NCI-H460 (cell line): ENCODE results near the gene CGB3. TPM values are rescaled to one million over a fixed set of nuclear protein-coding genes. Genes with fewer than 3 reads are reported as not detected.
"Not testable (repeated sequence)": the region's sequence is repeated elsewhere in the genome, so short reads cannot be mapped to it uniquely, and the experiment has no call there.

ENCODE experiments used
- DNase-seq: peaks from one replicate; pipeline ENCODE4 v3.0.0-alpha.2; 2016; ENCODE audit warnings: low read depth; ENCODE audit errors: extremely low read depth
- total RNA-seq: library from RNA; depleted of rRNA; stranded (reverse); fragments of >200 nt; shearing (Covaris generic); gene quantifications from 2 replicates; pipeline ENCODE4 v1.2.3, GENCODE V29; 2014

Gene CGB3
- total RNA-seq, 1 experiment from 2014 or later = not detected

DNA sequence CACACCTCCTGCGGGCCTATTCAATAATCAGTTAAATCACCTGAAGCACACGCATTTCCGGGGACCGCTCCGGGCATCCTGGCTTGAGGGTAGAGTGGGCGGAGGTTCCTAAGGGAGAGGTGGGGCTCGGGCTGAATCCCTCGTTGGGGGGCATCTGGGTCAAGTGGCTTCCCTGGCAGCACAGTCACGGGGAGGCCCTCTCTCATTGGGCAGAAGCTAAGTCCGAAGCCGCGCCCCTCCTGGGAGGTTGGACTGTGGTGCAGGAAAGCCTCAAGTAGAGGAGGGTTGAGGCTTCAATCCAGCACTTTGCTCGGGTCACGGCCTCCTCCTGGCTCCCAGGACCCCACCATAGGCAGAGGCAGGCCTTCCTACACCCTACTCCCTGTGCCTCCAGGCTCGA lies 19.4 kb upstream of the CGB3 start, which contains the start of gene CGB5:
TSS of gene CGB5 (plus strand) at position 301 of the 400 bp plus-strand sequence. CDS start 362 bp downstream, outside the sequence.
- DNase-seq = not testable (repeated sequence)

DNA sequence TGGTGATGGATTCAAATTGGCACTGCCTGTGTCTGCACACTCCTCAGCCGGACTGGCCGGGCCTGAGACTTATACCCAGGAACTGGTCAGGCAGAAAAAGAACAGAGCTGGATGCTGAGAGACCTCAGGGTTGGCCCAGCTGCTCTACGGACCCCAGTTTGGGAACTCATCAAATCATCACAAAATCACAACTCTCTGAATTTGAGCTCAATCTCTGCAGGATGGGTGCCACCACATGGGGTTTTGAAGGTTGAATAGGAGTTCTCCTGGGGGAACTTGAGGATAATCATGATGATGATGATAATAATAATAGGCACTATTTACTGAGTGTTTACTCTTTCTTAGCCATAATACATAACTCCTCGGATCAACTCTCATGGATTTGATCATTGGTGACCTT lies 18.5 kb upstream of the CGB3 start:
- DNase-seq = not testable (repeated sequence)

DNA sequence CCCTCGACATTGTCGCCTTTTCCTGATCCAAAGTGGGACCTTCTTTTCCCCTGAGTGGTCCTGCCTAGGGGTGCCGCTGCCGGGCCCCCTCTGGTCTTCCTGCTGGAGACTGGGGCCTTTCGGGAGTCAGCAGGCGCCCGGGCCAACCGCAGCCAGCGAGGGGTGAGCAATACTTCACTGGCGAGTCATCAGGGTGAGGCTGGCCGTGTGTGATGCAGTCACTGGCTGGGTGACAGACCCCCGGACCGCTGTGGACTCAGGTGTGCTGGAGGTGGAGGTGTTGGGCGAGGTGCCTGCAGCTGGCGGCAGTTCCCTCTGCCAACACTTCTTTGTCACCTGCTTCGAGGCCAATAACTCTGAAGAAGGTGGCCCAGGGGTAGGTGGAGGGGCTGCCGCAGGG lies 18.0 kb upstream of the CGB3 start:
- DNase-seq = no peak

DNA sequence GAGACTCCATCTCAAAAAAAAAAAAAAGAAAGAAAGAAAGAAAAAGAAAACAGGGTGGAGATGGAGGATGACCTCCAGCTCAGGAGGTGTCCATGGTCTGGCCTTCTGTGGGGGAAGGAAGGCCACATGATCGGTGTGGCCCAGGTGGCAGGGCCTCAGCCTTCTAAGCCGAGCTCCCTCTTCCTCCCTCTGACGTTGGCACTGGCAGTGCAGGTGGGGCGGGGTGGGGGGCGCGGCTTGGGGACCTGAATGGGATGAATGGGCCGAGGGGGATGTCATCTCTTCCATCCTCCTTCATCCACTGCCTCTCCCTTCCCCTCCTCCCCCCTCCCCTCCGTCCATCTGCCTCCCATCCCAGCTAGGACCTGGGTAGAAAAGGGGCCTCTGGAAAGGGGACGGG lies 15.6 kb upstream of the CGB3 start:
- not testable (repeated sequence) for DNase-seq

DNA sequence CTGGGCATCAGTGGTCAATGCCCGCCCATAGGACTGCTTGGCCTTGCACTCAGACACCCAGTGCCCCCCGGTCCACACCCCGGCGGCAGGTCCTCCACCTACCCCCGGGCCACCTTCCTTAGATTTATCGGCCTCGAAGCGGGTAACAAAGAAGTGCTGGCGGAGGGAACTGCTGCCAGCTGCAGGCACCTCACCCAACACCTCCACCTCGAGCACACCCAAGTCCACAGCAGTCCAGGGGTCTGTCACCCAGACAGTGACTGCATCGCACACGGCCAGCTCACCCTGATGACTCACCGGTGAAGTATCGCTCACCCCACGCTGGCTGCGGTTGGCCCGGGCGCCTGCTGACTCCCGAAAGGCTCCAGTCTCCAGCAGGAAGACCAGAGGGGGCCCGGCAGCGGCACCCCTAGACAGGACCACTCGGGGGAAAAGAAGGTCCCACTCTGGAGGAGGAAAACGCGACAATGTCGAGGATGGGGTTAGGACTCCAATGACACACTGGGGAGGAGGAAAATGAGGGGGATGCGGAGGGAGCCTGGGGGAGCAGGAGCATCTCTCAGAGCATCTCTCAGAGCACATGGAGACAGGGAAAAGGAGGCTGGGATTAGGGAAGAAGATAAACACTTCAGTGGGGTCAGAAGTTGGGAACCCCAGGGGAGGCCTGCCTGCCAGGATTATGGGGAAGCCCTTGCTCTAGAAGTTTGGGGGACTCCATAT lies 14.6 kb upstream of the CGB3 start:
- not testable (repeated sequence) for DNase-seq

DNA sequence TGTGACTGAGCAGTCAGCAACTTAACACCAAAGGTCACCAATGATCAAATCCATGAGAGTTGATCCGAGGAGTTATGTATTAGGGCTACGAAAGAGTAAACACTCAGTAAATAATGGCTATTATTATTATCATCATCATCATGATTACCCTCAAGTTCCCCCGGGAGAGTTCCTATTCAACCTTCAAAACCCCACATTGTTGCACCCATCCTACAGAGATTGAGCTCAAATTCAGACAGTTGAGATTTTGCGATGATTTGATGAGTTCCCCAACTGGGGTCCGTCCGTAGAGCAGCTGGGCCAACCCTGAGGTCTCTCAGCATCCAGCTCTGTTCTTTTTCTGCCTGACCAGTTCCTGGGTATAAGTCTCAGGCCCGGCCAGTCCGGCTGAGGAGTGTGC lies 14.0 kb upstream of the CGB3 start:
- not testable (repeated sequence) for DNase-seq

DNA sequence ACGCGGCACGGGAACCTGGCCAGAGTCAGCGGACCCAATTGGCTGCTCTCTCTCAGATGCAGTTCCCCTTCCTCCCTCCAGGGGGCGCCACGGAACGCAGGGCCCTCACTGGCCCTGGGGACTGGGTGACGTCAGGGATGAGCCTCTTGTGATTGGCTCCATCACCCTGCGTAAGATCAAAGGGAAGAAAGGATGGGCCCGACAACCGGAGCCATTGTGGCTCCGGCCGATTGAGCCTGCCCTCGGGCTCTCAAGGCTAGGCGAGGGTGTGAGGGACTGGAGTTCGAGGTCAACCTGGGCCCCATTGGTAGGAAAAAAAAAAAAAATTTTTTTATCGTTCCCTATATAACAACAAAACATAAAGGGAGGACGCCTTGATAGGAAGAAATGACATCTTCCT lies 12.7 kb upstream of the CGB3 start, which contains the start of gene CGB1:
TSS of gene CGB1 (minus strand) at position 81 of the 400 bp plus-strand sequence. CDS start 184 bp downstream, outside the sequence.
- peak; percentile 26 for DNase-seq

DNA sequence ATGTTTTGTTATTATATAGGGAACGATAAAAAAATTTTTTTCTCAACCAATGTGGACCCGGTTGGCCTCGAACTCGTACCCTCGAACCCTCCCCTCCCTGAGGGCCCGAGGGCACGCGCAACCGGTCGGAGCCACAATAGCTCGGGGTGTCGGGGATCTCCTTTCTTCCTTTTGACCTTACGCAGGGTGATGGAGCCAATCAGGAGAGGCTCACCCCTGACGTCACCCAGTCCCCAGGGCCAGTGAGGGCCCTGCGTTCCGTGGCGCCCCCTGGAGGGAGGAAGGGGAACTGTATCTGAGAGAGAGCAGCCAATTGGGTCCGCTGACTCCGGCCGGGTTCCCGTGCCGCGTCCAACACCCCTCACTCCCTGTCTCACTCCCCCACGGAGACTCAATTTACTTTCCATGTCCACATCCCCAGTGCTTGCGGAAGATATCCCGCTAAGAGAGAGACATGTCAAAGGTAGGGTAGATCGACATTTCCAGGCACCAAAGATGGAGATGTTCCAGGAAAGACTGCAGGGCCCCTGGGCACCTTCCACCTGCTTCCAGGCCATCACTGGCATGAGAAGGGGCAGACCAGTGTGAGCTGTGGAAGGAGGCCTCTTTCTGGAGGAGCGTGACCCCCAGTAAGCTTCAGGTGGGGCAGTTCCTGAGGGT lies 7.6 kb upstream of the CGB3 start, which contains the start of gene CGB2:
TSS of gene CGB2 (plus strand) at position 249 of the 660 bp plus-strand sequence. CDS start at position 455, 206 bp downstream.
- DNase-seq = peak; percentile 47

DNA sequence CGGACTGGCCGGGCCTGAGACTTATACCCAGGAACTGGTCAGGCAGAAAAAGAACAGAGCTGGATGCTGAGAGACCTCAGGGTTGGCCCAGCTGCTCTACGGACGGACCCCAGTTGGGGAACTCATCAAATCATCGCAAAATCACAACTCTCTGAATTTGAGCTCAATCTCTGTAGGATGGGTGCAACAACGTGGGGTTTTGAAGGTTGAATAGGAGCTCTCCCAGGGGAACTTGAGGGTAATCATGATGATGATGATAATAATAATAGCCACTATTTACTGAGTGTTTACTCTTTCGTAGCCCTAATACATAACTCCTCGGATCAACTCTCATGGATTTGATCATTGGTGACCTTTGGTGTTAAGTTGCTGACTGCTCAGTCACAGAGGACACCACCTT lies 6.2 kb upstream of the CGB3 start:
- not testable (repeated sequence) for DNase-seq

DNA sequence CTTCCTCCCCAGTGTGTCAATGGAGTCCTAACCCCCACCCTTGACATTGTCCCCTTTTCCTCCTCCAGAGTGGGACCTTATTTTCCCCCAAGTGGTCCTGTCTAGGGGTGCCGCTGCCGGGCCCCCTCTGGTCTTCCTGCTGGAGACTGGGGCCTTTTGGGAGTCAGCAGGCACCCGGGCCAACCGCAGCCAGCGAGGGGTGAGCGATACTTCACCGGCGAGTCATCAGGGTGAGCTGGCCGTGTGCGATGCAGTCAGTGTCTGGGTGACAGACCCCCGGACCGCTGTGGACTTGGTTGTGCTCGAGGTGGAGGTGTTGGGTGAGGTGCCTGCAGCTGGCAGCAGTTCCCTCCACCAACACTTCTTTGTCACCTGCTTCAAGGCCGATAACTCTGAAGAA lies 5.6 kb upstream of the CGB3 start:
- DNase-seq = not testable (repeated sequence)

DNA sequence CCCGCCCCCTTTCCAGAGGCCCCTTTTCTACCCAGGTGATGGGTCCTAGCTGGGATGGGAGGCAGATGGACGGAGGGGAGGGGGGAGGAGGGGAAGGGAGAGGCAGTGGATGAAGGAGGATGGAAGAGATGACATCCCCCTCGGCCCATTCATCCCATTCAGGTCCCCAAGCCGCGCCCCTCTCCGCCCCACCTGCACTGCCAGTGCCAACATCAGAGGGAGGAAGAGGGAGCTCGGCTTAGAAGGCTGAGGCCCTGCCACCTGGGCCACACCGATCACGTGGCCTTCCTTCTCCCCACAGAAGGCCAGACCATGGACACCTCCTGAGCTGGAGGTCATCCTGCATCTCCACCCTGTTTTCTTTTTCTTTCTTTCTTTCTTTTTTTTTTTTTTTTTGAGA lies 4.6 kb upstream of the CGB3 start:
- DNase-seq = not testable (repeated sequence)

DNA sequence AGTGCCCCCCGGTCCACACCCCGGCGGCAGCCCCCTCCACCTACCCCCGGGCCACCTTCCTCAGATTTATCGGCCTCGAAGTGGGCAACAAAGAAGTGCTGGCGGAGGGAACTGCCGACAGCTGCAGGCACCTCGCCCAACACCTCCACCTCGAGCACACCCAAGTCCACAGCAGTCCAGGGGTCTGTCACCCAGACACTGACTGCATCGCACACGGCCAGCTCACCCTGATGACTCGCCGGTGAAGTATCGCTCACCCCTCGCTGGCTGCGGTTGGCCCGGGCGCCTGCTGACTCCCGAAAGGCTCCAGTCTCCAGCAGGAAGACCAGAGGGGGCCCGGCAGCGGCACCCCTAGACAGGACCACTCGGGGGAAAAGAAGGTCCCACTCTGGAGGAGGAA lies 1.5 kb upstream of the CGB3 start:
- not testable (repeated sequence) for DNase-seq

DNA sequence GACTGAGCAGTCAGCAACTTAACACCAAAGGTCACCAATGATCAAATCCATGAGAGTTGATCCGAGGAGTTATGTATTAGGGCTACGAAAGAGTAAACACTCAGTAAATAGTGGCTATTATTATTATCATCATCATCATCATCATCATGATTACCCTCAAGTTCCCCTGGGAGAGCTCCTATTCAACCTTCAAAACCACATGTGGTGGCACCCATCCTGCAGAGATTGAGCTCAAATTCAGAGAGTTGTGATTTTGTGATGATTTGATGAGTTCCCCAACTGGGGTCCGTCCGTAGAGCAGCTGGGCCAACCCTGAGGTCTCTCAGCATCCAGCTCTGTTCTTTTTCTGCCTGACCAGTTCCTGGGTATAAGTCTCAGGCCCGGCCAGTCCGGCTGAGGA lies 955 bp upstream of the CGB3 start:
- DNase-seq = not testable (repeated sequence)

DNA sequence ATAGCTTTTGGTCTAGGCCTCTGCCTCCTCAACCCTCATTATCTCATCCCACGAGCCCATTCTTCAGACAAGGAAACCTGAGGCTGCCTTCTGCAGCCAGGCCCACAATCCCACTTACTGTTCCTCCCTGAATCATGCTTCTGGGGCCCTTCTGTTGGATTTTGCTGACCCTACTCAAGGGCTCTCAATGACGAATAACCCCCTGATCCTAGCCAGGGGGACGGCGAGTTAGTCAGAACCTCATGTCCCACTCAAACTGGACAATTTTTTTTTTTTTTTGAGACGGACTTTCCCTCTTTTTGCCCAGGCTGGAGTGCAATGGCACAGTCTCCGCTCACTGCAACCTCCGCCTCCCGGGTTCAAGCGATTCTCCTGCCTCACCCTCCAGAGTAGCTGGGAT lies 2.0 kb downstream of the CGB3 start:
- DNase-seq = no peak

DNA sequence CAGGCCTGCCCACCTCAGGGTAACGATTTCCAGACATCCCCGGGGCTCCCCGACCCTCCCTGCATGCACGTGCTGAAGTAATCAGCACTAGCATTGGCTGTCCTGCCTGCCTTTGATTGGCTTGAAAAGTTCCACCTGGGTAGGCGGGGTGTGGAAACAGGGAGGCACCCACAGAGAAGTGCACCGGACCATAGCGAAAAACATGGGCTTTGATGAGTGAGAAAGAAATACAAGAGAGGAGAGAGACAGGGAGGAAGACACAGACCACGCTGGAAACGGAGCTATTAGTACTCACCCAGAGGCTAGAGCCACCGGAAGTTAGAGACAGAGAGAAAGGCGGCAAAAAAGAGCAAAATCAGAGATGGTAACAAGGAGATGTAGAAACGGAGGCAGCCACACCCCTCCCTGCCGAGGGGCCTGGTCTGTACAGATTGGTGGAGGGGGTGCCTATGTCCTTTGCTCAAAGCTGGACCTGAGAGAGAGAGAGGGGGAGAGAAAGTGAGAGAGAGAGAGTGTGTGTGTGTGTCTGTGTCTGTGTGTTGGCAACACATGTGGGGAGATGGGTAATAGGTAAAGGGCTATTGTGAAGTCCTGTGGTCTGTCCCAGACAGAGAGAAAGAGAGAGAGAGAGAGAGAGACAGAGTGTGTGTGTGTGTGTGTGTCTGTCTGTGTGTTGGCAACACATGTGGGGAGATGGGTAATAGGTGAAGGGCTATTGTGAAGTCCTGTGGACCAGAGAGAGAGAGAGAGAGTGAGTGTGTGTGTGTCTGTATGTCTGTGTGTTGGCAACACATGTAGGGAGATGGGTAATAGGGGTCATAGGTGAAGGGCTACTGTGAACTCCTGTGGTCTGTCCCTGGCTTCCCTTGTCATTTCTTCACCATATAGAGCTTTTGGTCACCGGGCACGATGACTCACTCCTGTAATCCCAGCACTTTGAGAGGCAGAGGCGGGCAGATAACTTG lies 2.9 kb downstream of the CGB3 start:
- no peak for DNase-seq

DNA sequence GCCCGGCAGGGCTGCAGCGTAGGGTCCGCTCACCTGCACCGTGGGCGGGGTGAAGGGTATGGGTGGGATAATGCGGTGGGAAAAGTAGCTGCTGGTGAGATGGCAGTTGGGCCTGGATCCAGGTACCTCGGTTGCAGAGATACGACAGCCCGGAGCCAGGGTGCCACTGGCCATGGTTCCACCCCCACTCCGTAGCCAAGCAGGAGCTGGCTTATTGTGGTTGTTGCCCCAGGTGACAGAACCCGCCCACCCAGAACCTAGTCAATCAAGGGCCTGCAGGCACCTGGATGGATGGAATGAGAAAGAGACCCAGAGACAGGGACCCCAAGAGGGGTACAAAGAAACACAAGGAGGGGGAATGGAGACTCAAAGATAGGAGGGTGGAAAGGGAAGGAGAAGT lies 3.8 kb downstream of the CGB3 start:
- DNase-seq = no peak

DNA sequence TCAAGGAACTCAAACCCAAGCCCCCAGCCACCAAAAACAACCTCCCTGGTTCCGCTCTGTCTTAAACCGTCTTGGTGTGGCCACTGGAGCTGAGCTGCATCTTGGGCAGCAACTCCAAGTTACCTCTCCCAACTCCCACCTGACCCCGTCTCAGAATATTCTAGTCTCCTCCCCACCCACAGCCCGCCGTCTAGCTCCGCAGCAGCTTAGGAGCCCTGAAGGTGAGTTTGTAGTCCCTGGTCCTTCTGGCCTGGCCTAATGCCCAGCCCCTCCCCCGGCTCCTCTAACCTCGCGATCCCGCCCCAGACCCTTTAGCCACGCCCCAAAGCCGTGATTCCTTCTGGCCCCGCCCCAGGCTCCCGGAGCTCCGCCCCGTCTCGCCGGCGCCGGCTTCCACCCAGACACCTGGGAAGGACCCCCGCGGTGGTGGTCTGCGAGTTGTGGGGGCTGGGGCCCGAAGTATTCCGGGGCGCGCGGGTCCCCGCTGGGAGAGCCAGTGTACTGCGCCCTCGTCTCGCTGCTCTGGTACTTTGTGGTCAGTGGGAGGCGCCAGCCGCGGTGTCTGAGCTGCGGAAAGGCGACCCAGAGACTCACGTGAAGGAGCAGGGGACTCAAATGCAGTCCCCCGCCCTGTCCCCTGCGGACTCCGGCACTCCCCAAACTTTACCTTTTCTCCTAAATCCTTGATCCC lies 4.7 kb downstream of the CGB3 start:
- DNase-seq = peak; percentile 28

DNA sequence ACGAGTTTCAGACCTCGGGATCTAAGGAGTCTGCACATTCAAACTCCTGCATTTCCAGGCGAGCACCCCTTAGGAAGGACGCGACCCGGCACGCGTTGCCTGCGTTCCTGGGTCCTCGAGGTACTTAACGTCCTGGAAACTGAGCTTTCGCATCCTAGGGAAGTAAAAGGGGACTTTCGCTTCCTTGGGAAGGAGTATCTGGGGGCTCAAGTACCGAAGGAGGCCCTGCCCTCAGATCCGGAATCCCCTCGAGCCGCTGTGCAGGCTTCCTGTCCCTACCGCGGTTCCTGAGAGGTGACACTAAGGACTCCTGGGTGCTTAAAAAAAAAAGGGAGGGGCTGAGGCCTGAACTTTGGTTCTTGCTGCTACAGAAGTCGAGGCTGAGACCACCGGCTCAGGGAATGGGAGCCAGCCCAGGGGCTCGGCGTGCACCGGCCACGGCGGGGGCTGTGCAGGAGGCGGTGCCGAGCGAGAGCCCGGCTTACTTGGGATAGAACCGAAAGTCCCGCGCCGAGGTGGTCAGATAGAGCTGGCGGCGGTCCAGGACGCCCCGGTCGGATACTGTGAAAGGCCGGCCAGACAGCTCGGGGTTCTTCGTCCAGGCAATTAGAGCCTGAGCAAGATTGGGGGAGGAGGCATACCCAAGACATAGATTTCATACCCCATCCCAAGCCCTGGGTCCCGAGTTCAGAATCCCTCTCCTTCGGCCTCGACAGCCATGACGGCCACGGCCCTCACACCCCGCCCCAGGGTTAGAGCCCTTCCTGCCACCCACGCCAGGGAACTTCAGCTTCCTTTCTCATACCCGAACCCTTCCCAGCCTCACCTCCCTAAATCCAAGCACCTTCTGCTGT lies 5.5 kb downstream of the CGB3 start:
- not testable (repeated sequence) for DNase-seq

DNA sequence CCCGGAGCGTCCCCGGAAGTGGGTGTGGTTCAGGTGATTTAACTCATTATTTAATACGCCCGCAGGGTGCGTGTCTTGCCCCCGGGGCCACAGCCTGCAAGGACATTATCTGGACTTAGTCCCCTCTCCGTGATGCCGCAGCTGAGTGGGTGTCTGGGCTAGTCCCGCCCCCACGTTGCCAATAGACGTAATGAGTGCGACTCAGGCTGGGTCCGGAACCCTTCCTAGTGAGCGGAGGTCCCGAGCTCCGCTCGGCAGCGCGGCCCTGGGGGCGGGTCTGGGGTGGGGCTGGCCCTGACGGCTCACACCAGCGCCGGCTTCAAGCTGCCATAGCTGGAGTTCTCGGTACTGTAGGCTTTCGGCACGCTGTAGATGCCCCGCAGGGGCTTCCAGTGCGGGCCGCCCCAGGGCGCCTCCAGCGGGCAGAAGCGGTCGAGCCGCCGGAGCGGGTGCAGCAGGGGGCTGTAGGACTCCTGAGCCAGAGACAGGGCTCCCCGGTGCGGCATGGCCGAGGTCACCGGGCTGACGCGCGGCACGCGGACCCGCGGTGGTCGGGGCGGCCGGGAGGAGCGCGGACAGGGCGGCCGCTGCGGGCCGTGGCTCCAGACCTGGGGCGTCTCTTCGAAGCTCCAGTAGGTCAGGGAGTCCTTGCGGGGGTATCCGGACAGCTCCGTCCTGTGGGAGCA lies 6.3 kb downstream of the CGB3 start:
- DNase-seq = no peak
